CD4-positive, CD25-positive, alpha-beta regulatory T cell (primary cell): Measurements from ENCODE around the gene SYTL3. TPM values are rescaled to one million over a fixed set of nuclear protein-coding genes. Genes with fewer than 3 reads are reported as not detected.
A peak's percentile ranks its signal among the peaks of the same experiment; 100 is the strongest.

Experiments
- ATAC-seq, 2 donors: fragments of 150-1000 bp; cut with Tn5 transposase; one replicate each; pipeline ENCODE4 v1.10.0; 2021; ENCODE audit warnings: low read depth in 2 of 2, moderate number of reproducible peaks in 2 of 2, moderate library complexity in 1 of 2
- DNase-seq, 3 donors: peaks; one replicate each; pipeline versions ENCODE4 v3.0.0 to v3.0.0-alpha.2; 2012 to 2022; ENCODE audit warnings: mixed read lengths in 1 of 3
- H3K27ac ChIP-seq: one replicate; pipeline ENCODE4 v1.7.0; 2013; ENCODE audit warnings: mild to moderate bottlenecking, low read length; ENCODE audit not compliant: insufficient read depth, poor library complexity, severe bottlenecking
- H3K27me3 ChIP-seq: one replicate; pipeline ENCODE4 v1.7.0; 2013; ENCODE audit warnings: low read length; ENCODE audit not compliant: control insufficient read depth, insufficient read depth
- H3K36me3 ChIP-seq: one replicate; pipeline ENCODE4 v1.7.0; 2013; ENCODE audit warnings: mild to moderate bottlenecking, low read length, moderate library complexity; ENCODE audit not compliant: control insufficient read depth, insufficient read depth
- H3K4me1 ChIP-seq: 2 replicates; pipeline ENCODE4 v1.7.0; 2013; ENCODE audit warnings: mild to moderate bottlenecking, low read length; ENCODE audit not compliant: insufficient read depth, control insufficient read depth, poor library complexity, severe bottlenecking
- H3K4me3 ChIP-seq: one replicate; pipeline ENCODE4 v1.7.0; 2013; ENCODE audit warnings: low read depth, mild to moderate bottlenecking, low read length, moderate library complexity
- H3K9me3 ChIP-seq, 2 experiments: 1 replicate in 1 of 2; 2 replicates in 1 of 2; pipeline ENCODE4 v1.7.0; 2013; ENCODE audit warnings: low read length in 2 of 2, mild to moderate bottlenecking in 1 of 2, moderate library complexity in 1 of 2; ENCODE audit not compliant: control insufficient read depth in 2 of 2
- H3K27ac Mint-ChIP-seq, 3 donors: one replicate each; pipeline ENCODE4 v1.8.0; 2020 to 2022; ENCODE audit warnings: mild to moderate bottlenecking in 3 of 3, mixed read lengths in 3 of 3, moderate library complexity in 2 of 3
- H3K27me3 Mint-ChIP-seq: one replicate; pipeline ENCODE4 v1.8.0; 2022; ENCODE audit warnings: mild to moderate bottlenecking, mixed read lengths
- H3K36me3 Mint-ChIP-seq: one replicate; pipeline ENCODE4 v1.8.0; 2020; ENCODE audit warnings: mixed read lengths
- H3K4me1 Mint-ChIP-seq, 4 donors: one replicate each; pipeline ENCODE4 v1.8.0; 2020 to 2022; ENCODE audit warnings: mixed read lengths in 4 of 4, mild to moderate bottlenecking in 1 of 4
- H3K4me3 Mint-ChIP-seq, 4 donors: one replicate each; pipeline ENCODE4 v1.8.0; 2020 to 2022; ENCODE audit warnings: mild to moderate bottlenecking in 4 of 4, mixed read lengths in 4 of 4, moderate library complexity in 3 of 4
- H3K9me3 Mint-ChIP-seq, 7 donors: one replicate each; pipeline ENCODE4 v1.8.0; 2020 to 2022; ENCODE audit warnings: mixed read lengths in 7 of 7, mild to moderate bottlenecking in 3 of 7, moderate library complexity in 2 of 7
- polyA plus RNA-seq, 4 donors: library from polyadenylated mRNA; unstranded; fragments of 300-500 nt; fragmentation: Illumina TruSeq; gene quantifications; one replicate each; pipeline ENCODE4 v1.2.3, GENCODE V29; 2021
- total RNA-seq: library from RNA; stranded (reverse); gene quantifications from one replicate; pipeline ENCODE4 v1.2.3, GENCODE V29; 2022

The SYTL3 gene
- total and polyA plus RNA-seq, 5 donors from 2014 or later = 12.2 to 54.8 (median 14.1) TPM

GRCh38 chr6:158717341-158718330 lies 67.8 kb downstream of the SYTL3 start:
- ATAC-seq (peak; percentile 23 to 29), DNase-seq (peak in 2 of 3 donors; percentile 22 to 73)
- H3K36me3 Mint-ChIP-seq = peaks cover 39% of the 10 kb centered on the region
- no peaks in the 10 kb centered on the region for H3K9me3 ChIP-seq
- no peaks in the 10 kb centered on the region for H3K27me3 ChIP-seq
- H3K4me3 Mint-ChIP-seq = peak overlapping the region; percentile 33 to 62 (median 46)
- H3K4me3 ChIP-seq = peak overlapping the region; percentile 37
- H3K4me1 Mint-ChIP-seq = peaks cover 6 to 46% (median 28%) of the 10 kb centered on the region in 4 donors
- H3K4me1 ChIP-seq = peaks cover 44% of the 10 kb centered on the region
- H3K9me3 Mint-ChIP-seq = no peaks in the 10 kb centered on the region
- H3K27me3 Mint-ChIP-seq = no peaks in the 10 kb centered on the region
- peak overlapping the region; percentile 72 to 92 (median 86) for H3K27ac Mint-ChIP-seq
- peak overlapping the region; percentile 68 for H3K27ac ChIP-seq
- peaks cover 26% of the 10 kb centered on the region for H3K36me3 ChIP-seq

GRCh38 chr6:158718461-158719046 lies 68.7 kb downstream of the SYTL3 start:
- H3K27ac ChIP-seq = no peak overlapping the region
- Mint-ChIP-seq H3K4me1 (peaks cover 6 to 46% (median 27%) of the 10 kb centered on the region in 4 donors), H3K9me3 (no peaks in the 10 kb centered on the region), H3K4me3 (no peak overlapping the region), H3K27ac (peak overlapping the region in 2 of 3 donors; percentile 13 to 92), H3K27me3 (no peaks in the 10 kb centered on the region), H3K36me3 (peaks cover 34% of the 10 kb centered on the region)
- no peaks in the 10 kb centered on the region for H3K9me3 ChIP-seq
- DNase-seq (no peak), ATAC-seq (no peak)
- H3K36me3 ChIP-seq = peaks cover 22% of the 10 kb centered on the region
- H3K4me3 ChIP-seq = no peak overlapping the region
- no peaks in the 10 kb centered on the region for H3K27me3 ChIP-seq
- H3K4me1 ChIP-seq = peaks cover 44% of the 10 kb centered on the region

GRCh38 chr6:158722176-158722729 lies 72.4 kb downstream of the SYTL3 start:
- ATAC-seq = no peak
- peak overlapping the region in 1 of 3 donors; percentile 64 for H3K27ac Mint-ChIP-seq
- Histone ChIP-seq H3K27ac (no peak overlapping the region), H3K9me3 (no peaks in the 10 kb centered on the region), H3K4me1 (peaks cover 33% of the 10 kb centered on the region), H3K27me3 (no peaks in the 10 kb centered on the region), H3K36me3 (peaks cover 29% of the 10 kb centered on the region), H3K4me3 (no peak overlapping the region)
- peaks cover 29% of the 10 kb centered on the region for H3K36me3 Mint-ChIP-seq
- H3K4me1 Mint-ChIP-seq = peaks cover 6 to 36% (median 20%) of the 10 kb centered on the region in 4 donors
- peak overlapping the region in 1 of 4 donors; percentile 48 for H3K4me3 Mint-ChIP-seq
- DNase-seq = no peak
- H3K9me3 Mint-ChIP-seq = peaks cover 0 to 2% (median 0%) of the 10 kb centered on the region in 7 donors
- no peaks in the 10 kb centered on the region for H3K27me3 Mint-ChIP-seq

- ATAC-seq (no peak), DNase-seq (no peak)
- H3K27ac ChIP-seq = no peak overlapping the region
- H3K27ac Mint-ChIP-seq = peak overlapping the region in 1 of 3 donors; percentile 29
- no peak overlapping the region for H3K4me3 ChIP-seq
- H3K9me3 Mint-ChIP-seq = peaks cover 0 to 2% (median 0%) of the 10 kb centered on the region in 7 donors
- H3K9me3 ChIP-seq = no peaks in the 10 kb centered on the region
- peaks cover under 1 to 9% (median 4%) of the 10 kb centered on the region in 4 donors for H3K4me1 Mint-ChIP-seq
- H3K27me3 ChIP-seq = no peaks in the 10 kb centered on the region
- peaks cover 45% of the 10 kb centered on the region for H3K36me3 ChIP-seq
- no peak overlapping the region for H3K4me3 Mint-ChIP-seq
- H3K4me1 ChIP-seq = peaks cover 8% of the 10 kb centered on the region
- H3K36me3 Mint-ChIP-seq = peaks cover 38% of the 10 kb centered on the region
- H3K27me3 Mint-ChIP-seq = no peaks in the 10 kb centered on the region
Observed at GRCh38 chr6:158725704-158726103, 75.8 kb downstream of the SYTL3 start.

GRCh38 chr6:158729906-158730540 lies 80.2 kb downstream of the SYTL3 start:
- no peak overlapping the region for H3K4me3 ChIP-seq
- Mint-ChIP-seq H3K4me3 (no peak overlapping the region), H3K36me3 (peaks cover 54% of the 10 kb centered on the region), H3K9me3 (peaks cover 0 to 8% (median 0%) of the 10 kb centered on the region in 7 donors), H3K27me3 (no peaks in the 10 kb centered on the region), H3K27ac (no peak overlapping the region), H3K4me1 (no peaks in the 10 kb centered on the region)
- H3K9me3 ChIP-seq = peaks cover 3 to 7% of the 10 kb centered on the region in 2 experiments
- DNase-seq (no peak), ATAC-seq (no peak)
- H3K27me3 ChIP-seq = no peaks in the 10 kb centered on the region
- no peak overlapping the region for H3K27ac ChIP-seq
- no peaks in the 10 kb centered on the region for H3K4me1 ChIP-seq
- peaks cover 60% of the 10 kb centered on the region for H3K36me3 ChIP-seq

- no peak for ATAC-seq
- no peak overlapping the region for H3K27ac Mint-ChIP-seq
- no peak overlapping the region for H3K27ac ChIP-seq
- H3K9me3 Mint-ChIP-seq = peaks cover 0 to 8% (median 0%) of the 10 kb centered on the region in 7 donors
- DNase-seq = no peak
- H3K4me3 Mint-ChIP-seq = no peak overlapping the region
- H3K36me3 Mint-ChIP-seq = peaks cover 53% of the 10 kb centered on the region
- H3K4me1 ChIP-seq = no peaks in the 10 kb centered on the region
- peaks cover 0 to 2% (median 0%) of the 10 kb centered on the region in 4 donors for H3K4me1 Mint-ChIP-seq
- peaks cover 56% of the 10 kb centered on the region for H3K36me3 ChIP-seq
- H3K9me3 ChIP-seq = peaks cover 3 to 7% of the 10 kb centered on the region in 2 experiments
- H3K27me3 Mint-ChIP-seq = no peaks in the 10 kb centered on the region
- no peaks in the 10 kb centered on the region for H3K27me3 ChIP-seq
- no peak overlapping the region for H3K4me3 ChIP-seq
Observed at GRCh38 chr6:158730541-158730907, 80.7 kb downstream of the SYTL3 start.

GRCh38 chr6:158735009-158735408 lies 85.2 kb downstream of the SYTL3 start:
- H3K9me3 ChIP-seq = peaks cover 14 to 15% of the 10 kb centered on the region in 2 experiments
- Mint-ChIP-seq H3K27me3 (no peaks in the 10 kb centered on the region), H3K36me3 (peaks cover 50% of the 10 kb centered on the region), H3K4me3 (no peak overlapping the region), H3K27ac (peak overlapping the region in 1 of 3 donors; percentile 27), H3K4me1 (peaks cover 0 to 6% (median under 1%) of the 10 kb centered on the region in 4 donors), H3K9me3 (peaks cover 0 to 18% (median 4%) of the 10 kb centered on the region in 7 donors)
- H3K27ac ChIP-seq = no peak overlapping the region
- H3K36me3 ChIP-seq = peaks cover 56% of the 10 kb centered on the region
- H3K4me3 ChIP-seq = no peak overlapping the region
- no peaks in the 10 kb centered on the region for H3K4me1 ChIP-seq
- no peak for DNase-seq
- no peak for ATAC-seq
- no peaks in the 10 kb centered on the region for H3K27me3 ChIP-seq
